GM19372 (cell line): Measurements from ENCODE around the gene CXCL14.
"Not testable (repeated sequence)": the region's sequence is repeated elsewhere in the genome, so short reads cannot be mapped to it uniquely, and the experiment has no call there.

ENCODE experiments used
- ATAC-seq: cut with Tn5 transposase; IDR thresholded peaks from one replicate; pipeline ENCODE4 v1.9.1; 2021; ENCODE audit warnings: mild to moderate bottlenecking, low read depth, moderate library complexity; ENCODE audit not compliant: unreplicated experiment

The CXCL14 gene

GRCh38 chr5:135547590-135548254, 31.1 kb downstream of the CXCL14 start:
- ATAC-seq = no peak

GRCh38 chr5:135546912-135547311, 31.9 kb downstream of the CXCL14 start:
- ATAC-seq = no peak

- no peak for ATAC-seq
Measured at GRCh38 chr5:135546101-135546500, 32.7 kb downstream of the CXCL14 start.

GRCh38 chr5:135545099-135545498, 33.7 kb downstream of the CXCL14 start:
- ATAC-seq = no peak

- ATAC-seq = no peak
Measured at GRCh38 chr5:135543485-135544304, 35.1 kb downstream of the CXCL14 start.

GRCh38 chr5:135543001-135543484, 35.7 kb downstream of the CXCL14 start:
- no peak for ATAC-seq

- no peak for ATAC-seq
Measured at GRCh38 chr5:135541807-135542502, 36.8 kb downstream of the CXCL14 start.

GRCh38 chr5:135539430-135540005, 39.3 kb downstream of the CXCL14 start:
- no peak for ATAC-seq

- no peak for ATAC-seq
Measured at GRCh38 chr5:135538261-135538660, 40.5 kb downstream of the CXCL14 start.

GRCh38 chr5:135537745-135538144, 41.0 kb downstream of the CXCL14 start:
- ATAC-seq = no peak

GRCh38 chr5:135537271-135537670, 41.5 kb downstream of the CXCL14 start:
- no peak for ATAC-seq

- no peak for ATAC-seq
Measured at GRCh38 chr5:135535820-135536801, 42.7 kb downstream of the CXCL14 start, which contains the start of gene NEUROG1. Gene NEUROG1, minus strand, starts transcription at chr5:135535964. Its CDS starts 274 bp downstream, at chr5:135535690.

GRCh38 chr5:135535420-135535819, 43.4 kb downstream of the CXCL14 start:
- ATAC-seq = no peak

GRCh38 chr5:135534609-135535419, 44.0 kb downstream of the CXCL14 start:
- ATAC-seq = no peak

GRCh38 chr5:135533794-135534193, 45.0 kb downstream of the CXCL14 start:
- ATAC-seq = no peak

- no peak for ATAC-seq
Measured at GRCh38 chr5:135533334-135533733, 45.5 kb downstream of the CXCL14 start.

- not testable (repeated sequence) for ATAC-seq
Measured at GRCh38 chr5:135529576-135529975, 49.2 kb downstream of the CXCL14 start.

- ATAC-seq = no peak
Measured at GRCh38 chr5:135526924-135527323, 51.9 kb downstream of the CXCL14 start.

GRCh38 chr5:135521964-135522363, 56.8 kb downstream of the CXCL14 start:
- no peak for ATAC-seq
